ENCODE results near the gene CRYAA.
"Not testable (repeated sequence)": the region's sequence is repeated elsewhere in the genome, so short reads cannot be mapped to it uniquely, and the experiment has no call there.

CRYAA gene

GRCh38 chr21:43153601-43154000 lies 15.2 kb upstream of the CRYAA start:
- not testable (repeated sequence) for H3K36me3 ChIP-seq (replicated peaks; ENCODE audit: insufficient read depth, low read length); H3K9ac ChIP-seq (ENCODE audit: low read length); H2AFZ ChIP-seq (ENCODE audit: low read length); H3K9me3 ChIP-seq (replicated peaks; ENCODE audit: insufficient read depth, low read length); H3F3A ChIP-seq (ENCODE audit: insufficient read depth, low read length); H3K27ac ChIP-seq (ENCODE audit: low read length); H4K20me1 ChIP-seq (ENCODE audit: insufficient read depth, low read length); H3K27me3 ChIP-seq (replicated peaks; ENCODE audit: insufficient read depth, low read length); H3K79me2 ChIP-seq (ENCODE audit: low read length); H3K4me1 ChIP-seq (ENCODE audit: low read length); DNase-seq; H3K9me2 ChIP-seq (replicated peaks; ENCODE audit: insufficient read depth, low read length); H3K4me3 ChIP-seq (ENCODE audit: low read length); H3K4me2 ChIP-seq (ENCODE audit: low read depth, low read length)

DNA sequence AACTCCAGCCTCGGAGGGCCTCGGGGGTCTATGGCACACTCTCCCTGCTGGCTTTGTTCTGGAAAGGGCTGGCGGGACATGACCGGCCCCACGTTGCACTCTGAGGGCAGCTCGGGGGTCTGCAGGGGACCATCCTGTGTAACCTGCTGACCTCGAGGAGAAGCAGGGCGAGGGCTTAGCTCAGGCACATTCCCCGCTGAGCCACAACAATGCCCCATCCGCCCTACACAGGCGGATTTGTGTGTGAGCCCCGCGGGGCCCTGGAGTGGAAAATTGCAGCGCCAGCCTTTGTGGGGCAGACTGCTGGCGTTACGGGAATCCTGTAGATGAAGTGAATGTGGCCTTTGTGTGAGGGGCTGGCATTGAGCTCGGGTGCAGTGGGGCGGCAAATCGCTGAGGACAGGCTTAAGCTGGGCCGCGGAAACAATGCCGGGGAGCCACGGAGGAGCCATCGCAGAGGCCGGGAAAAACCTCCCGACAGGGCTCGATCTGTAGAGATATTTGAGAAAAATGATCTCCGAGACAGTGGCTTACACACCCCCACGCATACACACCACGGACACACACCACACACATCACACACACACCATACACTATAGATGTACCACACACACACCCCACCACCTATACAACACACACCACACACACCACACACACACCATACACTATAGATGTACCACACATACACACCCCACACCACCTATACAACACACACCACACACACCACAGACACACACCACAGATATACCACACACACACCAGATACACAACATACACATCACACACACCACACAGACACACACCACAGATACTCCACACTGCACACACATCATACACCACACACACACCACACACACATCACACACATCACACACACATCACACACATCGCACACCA lies 9.3 kb upstream of the CRYAA start:
- H3K4me1 ChIP-seq (ENCODE audit: low read length); H3K4me3 ChIP-seq (ENCODE audit: low read length); H3K27ac ChIP-seq (ENCODE audit: low read length); H3K36me3 ChIP-seq (replicated peaks; ENCODE audit: insufficient read depth, low read length); H2AFZ ChIP-seq (ENCODE audit: low read length); H3F3A ChIP-seq (ENCODE audit: insufficient read depth, low read length); H3K4me2 ChIP-seq (ENCODE audit: low read depth, low read length); H3K79me2 ChIP-seq (ENCODE audit: low read length); DNase-seq; H3K27me3 ChIP-seq (replicated peaks; ENCODE audit: insufficient read depth, low read length); H4K20me1 ChIP-seq (ENCODE audit: insufficient read depth, low read length); H3K9me3 ChIP-seq (replicated peaks; ENCODE audit: insufficient read depth, low read length); H3K9me2 ChIP-seq (replicated peaks; ENCODE audit: insufficient read depth, low read length); H3K9ac ChIP-seq (ENCODE audit: low read length): not testable (repeated sequence)

DNA sequence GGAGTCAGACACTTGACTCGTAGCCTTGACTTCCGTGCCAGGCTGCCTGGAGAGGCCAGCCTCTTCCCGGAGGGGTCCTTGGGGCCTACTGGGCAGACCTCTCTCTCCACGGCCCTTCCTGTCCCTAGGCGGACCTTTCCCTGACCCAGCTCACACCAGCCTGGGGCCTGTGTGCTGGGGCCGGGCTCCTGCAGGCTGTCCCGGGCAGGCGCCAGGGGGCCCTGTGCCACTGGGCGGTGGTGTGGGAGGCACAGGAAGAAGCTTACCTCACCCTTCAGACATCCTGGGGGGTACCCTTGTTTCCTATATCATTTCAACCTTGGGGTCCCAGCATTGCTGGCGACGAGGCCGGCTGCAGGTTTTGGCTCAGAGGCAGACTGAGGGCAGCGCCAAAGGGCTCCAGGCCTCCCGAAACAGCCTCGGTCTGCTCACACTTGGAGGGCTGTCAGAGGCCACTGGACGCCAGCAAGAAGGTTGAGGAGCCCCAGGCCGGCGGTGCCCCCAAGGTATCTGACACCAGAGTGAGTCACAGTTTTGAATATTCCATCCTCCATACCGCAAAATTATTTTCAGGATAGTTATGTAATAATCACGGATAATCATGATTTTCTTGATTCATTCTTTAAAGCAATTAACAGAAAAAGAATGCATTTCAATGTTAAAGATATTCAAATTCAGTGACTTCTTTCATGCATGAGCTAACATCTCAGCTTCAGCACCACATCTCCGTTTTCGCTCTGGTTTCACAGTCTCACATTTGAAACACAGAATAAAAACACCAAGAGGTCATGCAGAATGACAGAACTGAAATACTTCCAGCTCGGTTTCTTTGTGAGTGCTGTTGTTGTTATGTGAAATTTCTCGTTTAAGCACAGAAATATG lies 6.7 kb upstream of the CRYAA start:
- H3K79me2 ChIP-seq (ENCODE audit: low read length); H3K27ac ChIP-seq (ENCODE audit: low read length); H3K4me3 ChIP-seq (ENCODE audit: low read length); H2AFZ ChIP-seq (ENCODE audit: low read length); H3K9ac ChIP-seq (ENCODE audit: low read length); H4K20me1 ChIP-seq (ENCODE audit: insufficient read depth, low read length); H3K4me2 ChIP-seq (ENCODE audit: low read depth, low read length); DNase-seq; H3K9me2 ChIP-seq (replicated peaks; ENCODE audit: insufficient read depth, low read length); H3K9me3 ChIP-seq (replicated peaks; ENCODE audit: insufficient read depth, low read length); H3K36me3 ChIP-seq (replicated peaks; ENCODE audit: insufficient read depth, low read length); H3K4me1 ChIP-seq (ENCODE audit: low read length); H3K27me3 ChIP-seq (replicated peaks; ENCODE audit: insufficient read depth, low read length); H3F3A ChIP-seq (ENCODE audit: insufficient read depth, low read length): not testable (repeated sequence)

DNA sequence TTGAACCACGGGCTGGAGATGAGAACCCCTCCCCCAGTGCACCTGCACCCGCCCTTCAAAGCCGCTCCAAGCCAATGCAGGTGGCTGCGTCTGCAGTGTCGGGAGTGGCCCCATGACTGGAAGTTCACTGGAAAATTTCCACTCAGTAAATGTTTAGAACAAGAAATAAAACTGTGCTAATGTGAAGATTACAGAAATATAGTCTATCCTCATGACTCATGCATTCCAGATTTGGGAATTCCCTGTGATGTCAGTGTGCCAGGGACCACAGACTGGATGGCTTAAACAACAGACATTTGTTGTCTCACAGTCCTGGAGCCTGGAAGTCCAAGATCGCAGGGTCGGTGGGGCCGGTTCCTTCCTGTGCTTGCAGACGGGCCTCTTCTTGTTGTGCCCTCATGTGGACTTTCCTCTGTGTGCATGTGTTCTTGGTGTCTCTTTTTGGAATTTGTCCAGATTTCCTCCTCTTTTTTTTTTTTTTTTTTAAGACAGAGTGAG lies 6.1 kb upstream of the CRYAA start:
- not testable (repeated sequence) for H3K27me3 ChIP-seq (replicated peaks; ENCODE audit: insufficient read depth, low read length); H3K4me2 ChIP-seq (ENCODE audit: low read depth, low read length); H3K4me1 ChIP-seq (ENCODE audit: low read length); H3F3A ChIP-seq (ENCODE audit: insufficient read depth, low read length); H3K9me2 ChIP-seq (replicated peaks; ENCODE audit: insufficient read depth, low read length); H3K36me3 ChIP-seq (replicated peaks; ENCODE audit: insufficient read depth, low read length); H3K9me3 ChIP-seq (replicated peaks; ENCODE audit: insufficient read depth, low read length); H4K20me1 ChIP-seq (ENCODE audit: insufficient read depth, low read length); H3K4me3 ChIP-seq (ENCODE audit: low read length); H2AFZ ChIP-seq (ENCODE audit: low read length); DNase-seq; H3K27ac ChIP-seq (ENCODE audit: low read length); H3K9ac ChIP-seq (ENCODE audit: low read length); H3K79me2 ChIP-seq (ENCODE audit: low read length)

DNA sequence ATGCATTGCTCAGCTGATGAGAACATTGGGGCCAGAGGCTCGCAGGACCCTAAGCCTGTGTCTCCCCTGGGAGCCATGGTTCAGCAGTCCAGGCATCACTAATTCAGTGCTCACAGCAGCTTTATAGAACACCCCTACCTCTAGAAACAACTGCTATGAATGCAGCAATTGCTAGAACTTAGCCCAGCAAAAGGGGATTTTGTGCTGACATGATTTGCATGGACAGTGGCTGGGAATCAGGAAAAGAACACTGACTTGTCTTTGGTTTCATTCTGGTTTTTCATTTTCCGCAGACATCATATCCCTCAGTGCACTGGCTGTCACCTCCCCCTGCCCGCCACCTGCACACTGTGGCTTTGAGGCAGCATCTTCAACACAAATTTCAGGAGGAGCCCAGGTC lies 4.0 kb upstream of the CRYAA start:
- not testable (repeated sequence) for H3K27me3 ChIP-seq (replicated peaks; ENCODE audit: insufficient read depth, low read length); H2AFZ ChIP-seq (ENCODE audit: low read length); H3K9me2 ChIP-seq (replicated peaks; ENCODE audit: insufficient read depth, low read length); H3K9ac ChIP-seq (ENCODE audit: low read length); H3K27ac ChIP-seq (ENCODE audit: low read length); H3F3A ChIP-seq (ENCODE audit: insufficient read depth, low read length); H3K36me3 ChIP-seq (replicated peaks; ENCODE audit: insufficient read depth, low read length); H3K9me3 ChIP-seq (replicated peaks; ENCODE audit: insufficient read depth, low read length); H4K20me1 ChIP-seq (ENCODE audit: insufficient read depth, low read length); DNase-seq; H3K4me1 ChIP-seq (ENCODE audit: low read length); H3K4me2 ChIP-seq (ENCODE audit: low read depth, low read length); H3K4me3 ChIP-seq (ENCODE audit: low read length); H3K79me2 ChIP-seq (ENCODE audit: low read length)

- H3K9me3 ChIP-seq (replicated peaks; ENCODE audit: insufficient read depth, low read length); H3K9ac ChIP-seq (ENCODE audit: low read length); H3K27me3 ChIP-seq (replicated peaks; ENCODE audit: insufficient read depth, low read length); H3K4me3 ChIP-seq (ENCODE audit: low read length); DNase-seq; H2AFZ ChIP-seq (ENCODE audit: low read length); H3K4me1 ChIP-seq (ENCODE audit: low read length); H3K4me2 ChIP-seq (ENCODE audit: low read depth, low read length); H3K27ac ChIP-seq (ENCODE audit: low read length); H3K9me2 ChIP-seq (replicated peaks; ENCODE audit: insufficient read depth, low read length); H3K79me2 ChIP-seq (ENCODE audit: low read length); H4K20me1 ChIP-seq (ENCODE audit: insufficient read depth, low read length); H3F3A ChIP-seq (ENCODE audit: insufficient read depth, low read length); H3K36me3 ChIP-seq (replicated peaks; ENCODE audit: insufficient read depth, low read length): not testable (repeated sequence)
Observed at GRCh38 chr21:43165734-43166133, 3.1 kb upstream of the CRYAA start.

DNA sequence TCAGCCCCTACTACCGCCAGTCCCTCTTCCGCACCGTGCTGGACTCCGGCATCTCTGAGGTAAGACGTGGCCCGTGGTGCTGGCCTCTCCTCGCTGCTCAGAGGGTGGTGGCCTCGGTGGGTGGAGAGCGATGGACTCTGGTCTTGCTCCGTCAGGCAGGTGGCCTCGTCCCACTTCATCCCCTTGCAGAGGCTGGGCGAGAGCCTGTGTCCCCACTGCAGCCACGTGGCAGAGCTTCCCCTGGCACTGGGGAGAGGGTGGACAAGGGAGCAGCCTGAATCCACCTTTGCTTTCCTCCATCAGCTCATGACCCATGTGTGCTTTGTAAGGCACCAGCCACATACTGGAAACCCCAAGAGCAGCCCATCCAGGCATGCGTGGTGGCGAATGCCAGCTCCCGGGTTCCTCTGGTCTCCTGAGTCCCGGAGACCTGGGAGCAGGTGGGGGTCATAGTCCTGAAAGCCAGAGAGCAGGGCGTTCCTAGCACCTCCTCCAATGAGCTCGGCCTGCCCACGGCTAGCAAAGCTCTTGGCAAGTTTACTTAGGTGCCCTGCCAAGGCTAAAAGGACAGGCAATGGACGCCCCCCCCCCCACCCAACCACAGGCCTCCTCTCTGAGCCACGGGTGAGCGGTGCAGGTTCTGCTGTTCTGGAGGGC lies 550 bp downstream of the CRYAA start:
- H3K4me2 ChIP-seq (ENCODE audit: low read depth, low read length); H3K9me2 ChIP-seq (replicated peaks; ENCODE audit: insufficient read depth, low read length); H3K9ac ChIP-seq (ENCODE audit: low read length); DNase-seq; H3K79me2 ChIP-seq (ENCODE audit: low read length); H2AFZ ChIP-seq (ENCODE audit: low read length); H3F3A ChIP-seq (ENCODE audit: insufficient read depth, low read length); H4K20me1 ChIP-seq (ENCODE audit: insufficient read depth, low read length); H3K4me1 ChIP-seq (ENCODE audit: low read length); H3K9me3 ChIP-seq (replicated peaks; ENCODE audit: insufficient read depth, low read length); H3K36me3 ChIP-seq (replicated peaks; ENCODE audit: insufficient read depth, low read length); H3K27ac ChIP-seq (ENCODE audit: low read length); H3K4me3 ChIP-seq (ENCODE audit: low read length); H3K27me3 ChIP-seq (replicated peaks; ENCODE audit: insufficient read depth, low read length): not testable (repeated sequence)
